ENCODE results near the gene ZC2HC1C. TPM values are rescaled to one million over a fixed set of nuclear protein-coding genes. Genes with fewer than 3 reads are reported as not detected.
"Not testable (repeated sequence)": the region's sequence is repeated elsewhere in the genome, so short reads cannot be mapped to it uniquely, and the experiment has no call there.

The ZC2HC1C gene
- polyA plus RNA-seq, 12 donors = 0.38 to 2.5 (median 1.2) TPM; not detected in 2

DNA sequence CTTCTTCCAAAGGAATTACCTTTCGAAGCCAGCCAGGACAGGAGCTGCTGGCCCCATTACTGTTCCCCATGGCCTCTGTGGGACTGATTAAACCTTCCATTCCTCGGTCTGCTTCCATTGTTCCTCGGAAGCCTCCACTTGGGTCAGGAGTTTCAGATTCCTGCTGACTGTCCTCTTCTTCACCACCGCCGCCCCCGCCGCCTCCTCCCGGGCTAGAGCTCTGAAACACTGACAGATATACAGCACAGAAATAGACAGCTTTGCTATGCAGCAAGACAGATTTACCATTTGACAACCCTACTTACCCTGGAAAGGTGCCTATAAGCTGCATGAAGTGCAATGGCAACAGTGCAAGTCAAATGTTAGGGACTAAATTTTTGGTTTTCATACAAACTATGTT lies 21.8 kb downstream of the ZC2HC1C start:
- no peak for DNase-seq

DNA sequence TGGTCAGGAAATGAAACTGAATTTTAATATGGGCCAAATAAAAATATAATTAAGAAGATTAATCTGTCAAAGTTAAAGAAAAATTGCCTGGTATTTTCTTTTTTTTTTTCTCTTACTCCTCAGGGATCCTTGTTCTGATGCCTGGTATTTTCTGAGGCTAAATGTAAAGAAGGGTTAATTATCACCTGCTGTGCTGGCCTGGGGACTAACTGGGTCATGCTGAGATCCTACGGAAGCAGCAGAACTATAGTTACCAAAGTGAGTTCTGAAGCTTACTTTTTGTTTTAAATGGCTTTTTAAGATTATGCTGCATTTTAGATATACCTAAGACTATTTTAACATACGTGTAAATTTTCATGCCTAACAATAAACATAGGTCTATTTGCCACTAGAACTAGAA lies 23.3 kb downstream of the ZC2HC1C start:
- no peak for DNase-seq

DNA sequence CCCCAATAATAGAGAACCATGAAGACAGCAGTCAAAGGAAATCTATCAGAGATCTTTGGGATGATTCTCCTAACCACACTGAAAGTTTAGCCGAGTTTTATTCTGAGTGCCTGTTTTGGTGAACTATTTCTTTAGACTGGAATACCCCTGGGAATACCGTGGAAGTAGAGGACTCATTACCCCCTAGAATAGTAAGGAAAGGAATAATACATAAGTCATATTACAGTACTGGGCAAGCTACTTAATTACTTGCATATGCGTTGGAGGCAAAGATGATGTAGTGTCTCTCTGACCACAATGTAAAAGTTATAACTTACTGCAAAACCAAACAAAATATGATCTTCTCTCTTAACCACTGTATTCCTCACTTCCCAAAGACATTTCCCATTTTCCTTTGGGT lies 25.5 kb downstream of the ZC2HC1C start:
- no peak for DNase-seq

DNA sequence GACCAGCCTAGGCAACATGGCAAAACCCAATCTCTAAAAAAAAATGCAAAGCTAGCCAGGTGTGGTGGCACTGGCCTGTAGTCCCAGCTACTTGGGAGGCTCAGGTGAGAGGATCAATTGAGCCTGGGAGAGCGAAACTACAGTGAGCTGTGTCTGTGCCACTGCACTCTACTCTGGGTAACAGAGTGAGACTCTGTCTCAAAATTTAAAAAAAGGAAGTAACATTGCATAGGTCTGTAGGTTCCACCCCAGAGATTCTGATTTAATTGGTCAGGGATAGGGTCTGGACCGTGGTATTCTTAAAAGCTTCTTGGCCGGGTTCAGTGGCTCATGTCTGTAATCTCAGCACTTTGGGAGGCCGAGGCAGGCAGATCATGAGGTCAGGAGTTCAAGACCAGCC lies 26.2 kb downstream of the ZC2HC1C start:
- no peak for DNase-seq

DNA sequence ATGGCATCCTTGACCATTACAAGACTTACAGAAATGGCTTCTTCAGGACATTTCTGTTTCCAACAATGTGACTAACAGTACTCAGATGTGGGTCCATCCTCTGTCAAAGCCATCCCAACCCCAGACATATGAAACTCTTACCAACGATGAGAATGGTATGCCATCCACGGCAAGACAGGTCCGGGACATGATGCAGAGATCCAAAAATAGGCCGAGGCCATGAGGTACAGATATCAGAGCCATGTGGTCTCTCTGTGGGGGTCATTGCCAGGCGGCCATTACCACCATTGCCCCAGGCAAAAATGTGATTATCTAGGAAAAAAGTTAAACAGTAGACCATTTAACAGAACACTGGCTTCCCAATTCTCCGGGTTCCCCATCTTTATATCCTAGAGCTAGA lies 27.5 kb downstream of the ZC2HC1C start:
- DNase-seq = no peak

DNA sequence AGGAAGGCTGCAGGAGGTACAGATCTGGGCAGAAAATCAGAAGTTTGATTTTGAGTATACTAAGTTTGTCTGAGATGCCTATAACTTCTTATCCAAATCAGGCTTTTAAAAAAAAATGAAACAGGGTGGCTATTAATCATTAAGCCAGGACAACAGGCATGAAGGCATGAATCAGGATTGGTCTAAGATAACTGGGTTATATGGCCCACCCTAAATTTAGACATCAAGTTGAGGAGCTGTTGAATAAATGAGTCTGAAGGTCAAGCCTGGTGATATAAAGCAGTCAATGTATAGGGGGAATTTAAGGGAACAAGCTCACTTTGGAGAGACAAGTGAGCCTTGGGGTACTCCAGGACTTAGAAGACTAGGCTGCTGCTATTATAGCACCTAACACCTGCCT lies 28.8 kb downstream of the ZC2HC1C start:
- no peak for DNase-seq

DNA sequence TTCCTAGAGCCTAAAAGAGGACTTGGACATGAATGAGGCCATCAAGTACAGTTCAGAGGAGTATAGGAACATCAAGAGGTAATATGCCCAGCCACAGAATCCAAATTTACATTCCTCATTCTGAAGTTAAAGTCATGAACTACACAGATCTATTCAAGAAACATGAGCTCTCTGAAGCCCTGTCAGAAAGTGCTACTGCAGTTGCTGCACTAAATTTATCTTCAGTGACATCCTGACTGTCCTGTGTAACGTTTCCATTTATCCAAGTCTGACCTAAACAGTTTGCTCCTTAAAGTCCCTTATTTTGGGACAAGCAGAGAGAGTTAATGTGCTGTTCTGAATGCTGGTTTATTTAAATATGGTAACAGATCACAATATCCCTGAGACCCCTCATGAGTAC lies 29.2 kb downstream of the ZC2HC1C start:
- no peak for DNase-seq

DNA sequence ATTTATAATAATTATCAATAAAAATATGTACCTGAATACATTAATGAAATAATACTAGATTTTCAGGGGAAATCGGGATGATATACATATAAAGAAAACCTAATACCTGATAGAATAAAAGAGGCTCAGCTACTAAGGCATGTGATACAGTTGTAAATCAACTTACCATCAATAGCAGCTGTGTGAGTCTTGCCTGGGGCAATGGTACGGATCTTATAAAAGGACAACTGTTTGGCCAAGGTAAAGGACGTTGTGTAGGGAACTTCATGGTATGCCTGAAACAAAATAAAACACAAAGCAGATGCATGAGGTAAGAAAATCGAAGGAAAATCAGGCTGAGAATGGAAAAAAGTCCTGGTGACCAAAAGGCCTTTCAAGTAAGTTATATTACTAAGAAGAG lies 32.0 kb downstream of the ZC2HC1C start:
- no peak for DNase-seq

DNA sequence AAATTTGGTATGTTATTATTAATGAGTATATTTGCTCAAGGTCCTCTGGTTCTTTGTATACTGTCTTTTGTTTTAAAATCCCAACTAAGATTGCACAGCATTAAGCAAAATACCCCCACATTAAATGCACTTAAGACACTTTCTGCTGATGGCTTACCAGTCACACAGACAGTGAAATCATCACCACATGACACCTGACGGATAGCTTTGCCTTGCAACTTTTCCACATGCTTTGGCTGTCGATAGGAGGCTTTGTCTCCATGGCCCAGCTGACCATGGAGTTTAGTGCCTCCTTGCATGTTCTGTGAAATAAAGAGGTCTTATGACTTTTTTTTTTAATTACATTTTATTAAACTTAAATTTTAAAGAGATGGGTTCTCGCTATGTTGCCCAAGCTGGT lies 37.7 kb downstream of the ZC2HC1C start:
- DNase-seq = no peak

DNA sequence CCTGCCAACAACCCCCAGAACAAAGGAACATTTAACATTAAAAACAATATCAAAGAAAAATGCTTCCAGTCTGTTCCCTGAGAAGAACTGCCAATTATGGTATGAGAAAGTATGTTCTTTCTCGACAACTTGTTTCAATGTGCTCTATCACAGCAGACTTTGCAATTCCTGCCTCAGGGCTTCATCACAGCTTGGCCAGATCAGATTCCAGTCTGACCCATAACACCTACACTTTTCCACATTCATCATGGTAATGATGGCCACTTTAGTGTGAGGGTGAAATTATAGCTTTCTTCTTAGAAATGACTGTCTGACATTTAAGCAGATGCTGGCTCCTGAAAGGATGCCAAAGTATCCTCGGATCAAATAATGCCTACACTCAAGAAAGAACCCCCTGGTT lies 40.4 kb downstream of the ZC2HC1C start:
- DNase-seq = no peak

DNA sequence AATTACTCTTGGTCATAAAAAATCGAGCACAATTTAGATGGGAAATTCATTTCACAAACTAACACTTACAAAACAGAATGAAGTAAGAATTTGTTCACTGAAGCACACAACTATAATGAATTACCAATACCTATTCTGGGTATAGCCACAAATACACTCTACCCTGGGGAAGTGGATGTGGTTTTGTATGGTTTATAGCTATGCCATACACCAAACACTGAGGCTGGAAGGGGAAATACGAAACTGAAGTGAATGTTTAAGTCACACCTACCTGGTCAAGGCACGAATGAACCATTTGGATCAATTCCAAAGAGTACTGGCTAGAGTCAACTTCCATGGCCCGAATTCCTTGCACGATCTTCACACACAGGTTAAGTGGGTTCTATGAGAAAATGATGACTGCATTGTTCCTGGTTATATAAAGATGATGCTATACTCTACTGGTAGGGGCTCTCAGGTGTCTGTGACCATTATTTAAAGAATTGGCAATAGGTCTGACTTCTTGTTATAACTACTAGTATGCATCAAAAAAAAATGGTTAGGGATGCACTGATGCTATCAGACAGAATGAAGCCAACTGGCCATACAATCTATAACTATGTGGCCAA lies 44.6 kb downstream of the ZC2HC1C start:
- no peak for DNase-seq

DNA sequence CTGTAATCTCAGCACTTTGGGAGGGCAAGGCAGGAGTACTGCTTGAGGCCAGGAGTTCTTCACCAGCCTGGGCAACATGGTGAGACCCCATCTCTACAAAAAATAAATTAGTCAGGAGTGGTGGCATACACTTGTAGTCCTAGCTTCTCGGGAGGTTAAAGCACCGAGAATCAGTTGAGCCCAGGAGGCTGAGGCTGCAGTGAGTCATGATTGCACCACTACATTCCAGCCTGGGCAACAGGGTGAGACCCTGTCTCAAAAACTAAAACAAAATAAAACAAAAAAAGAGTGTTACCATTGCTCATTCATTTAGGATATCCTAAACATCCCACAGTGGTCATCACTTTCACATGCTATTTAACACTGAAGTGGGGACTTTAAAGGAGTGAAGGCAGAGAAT lies 49.6 kb downstream of the ZC2HC1C start:
- DNase-seq = no peak

DNA sequence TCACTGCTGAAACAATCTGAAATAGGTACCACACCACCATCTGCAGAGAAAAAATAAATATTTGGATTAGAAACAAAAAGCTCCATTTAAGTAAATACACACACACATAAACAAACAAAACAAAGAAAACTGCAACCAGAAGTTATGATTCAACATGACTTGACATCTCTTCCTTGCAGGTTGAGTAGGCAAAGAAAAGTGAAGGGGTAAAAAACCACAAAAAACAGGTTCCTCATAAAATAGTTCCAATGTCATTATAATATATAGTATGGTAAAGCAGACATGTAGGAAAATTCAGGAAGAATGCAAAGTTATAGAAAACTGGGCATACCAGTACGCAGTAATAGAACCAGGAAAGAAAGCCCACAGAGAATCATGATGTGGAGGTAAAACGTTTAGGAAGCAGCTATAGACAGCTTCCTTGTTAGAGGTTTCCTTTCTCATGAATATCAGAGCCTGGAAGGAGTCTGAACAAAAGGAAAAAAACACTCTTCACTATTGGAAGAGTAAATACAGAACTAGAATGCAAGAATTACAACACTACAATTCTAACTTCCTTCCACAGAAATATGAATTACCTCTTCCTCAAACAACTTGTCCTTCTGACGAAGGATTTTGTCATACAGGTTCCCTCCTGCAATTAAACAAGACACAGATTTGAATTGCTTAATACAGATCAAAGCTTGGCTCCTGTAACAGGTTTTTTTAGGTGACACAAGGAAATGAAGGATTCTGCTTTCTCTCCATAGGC lies 51.3 kb downstream of the ZC2HC1C start:
- no peak for DNase-seq

DNA sequence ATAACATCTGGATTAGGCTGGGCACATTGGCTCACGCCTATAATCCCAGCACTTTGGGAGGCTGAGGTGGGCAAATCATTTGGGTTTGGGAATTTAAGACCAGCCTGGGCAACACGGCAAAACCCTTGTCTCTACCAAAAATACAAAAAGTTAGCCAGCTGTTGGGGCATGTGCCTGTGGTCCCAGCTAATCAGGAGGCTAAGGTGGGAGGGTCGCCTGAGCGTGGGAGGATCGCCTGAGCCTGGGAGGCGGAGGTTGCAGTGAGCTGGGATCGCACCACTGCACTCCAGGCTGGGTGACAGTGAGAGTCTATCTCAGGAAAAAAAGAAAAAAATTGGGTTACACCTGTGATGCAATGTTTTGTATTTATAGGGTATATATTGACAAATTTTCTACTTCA lies 52.1 kb downstream of the ZC2HC1C start:
- no peak for DNase-seq

DNA sequence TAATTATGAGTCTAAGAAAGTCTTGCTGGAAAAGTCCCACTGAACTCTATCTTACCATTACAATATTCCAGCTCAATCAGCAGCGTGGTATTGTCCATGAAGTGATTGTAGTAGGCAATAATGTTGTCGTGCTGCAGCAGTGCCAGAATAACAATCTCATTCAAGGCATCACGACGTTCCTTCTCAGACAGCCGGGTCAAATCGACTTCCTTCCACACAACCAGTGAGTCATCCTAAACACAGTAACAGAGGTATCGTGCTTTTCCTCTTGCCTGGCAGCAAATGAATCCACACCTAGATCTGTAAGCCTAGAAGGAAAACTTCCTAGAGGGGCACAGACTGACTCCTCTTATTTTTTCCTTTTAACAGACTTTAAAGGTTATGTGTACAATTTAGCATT lies 54.5 kb downstream of the ZC2HC1C start:
- DNase-seq = no peak

DNA sequence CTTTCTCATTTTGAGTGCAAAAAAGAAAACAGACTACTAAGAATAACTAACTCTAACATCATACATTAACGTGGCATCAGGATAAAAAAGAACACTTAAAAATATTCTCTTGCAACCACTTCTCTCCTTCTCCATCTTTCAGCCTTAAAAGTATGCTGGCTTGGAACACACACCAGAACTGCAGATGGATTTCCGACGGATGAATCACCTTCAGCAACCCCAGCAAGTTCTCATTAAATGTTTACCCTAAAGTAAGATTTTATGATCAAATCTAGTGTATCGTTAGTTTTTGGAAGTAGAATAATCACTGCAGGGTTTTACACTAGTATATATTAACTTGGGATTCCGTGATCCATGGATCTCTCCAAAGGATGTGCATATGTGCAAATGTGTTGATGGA lies 56.2 kb downstream of the ZC2HC1C start:
- no peak for DNase-seq

DNA sequence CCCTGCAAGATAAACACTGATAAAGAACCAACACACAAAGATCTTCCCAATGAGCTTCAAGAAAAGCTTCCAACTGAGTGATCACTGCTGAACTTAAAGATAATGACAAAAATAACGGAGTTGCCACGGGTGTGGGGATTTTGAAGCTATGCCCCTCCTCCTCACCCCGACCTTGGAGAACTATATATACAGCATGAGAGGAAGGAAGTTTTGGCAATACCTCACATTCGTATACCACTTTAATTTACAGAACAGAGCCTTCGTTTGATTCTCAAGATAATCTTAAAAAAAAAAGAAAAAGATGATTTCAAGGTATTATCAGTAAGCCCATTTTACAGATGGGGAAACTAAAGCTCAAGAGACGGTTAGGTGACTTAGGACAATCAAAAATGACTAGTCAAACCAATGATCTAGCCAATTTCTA lies 56.7 kb downstream of the ZC2HC1C start:
- DNase-seq = no peak

DNA sequence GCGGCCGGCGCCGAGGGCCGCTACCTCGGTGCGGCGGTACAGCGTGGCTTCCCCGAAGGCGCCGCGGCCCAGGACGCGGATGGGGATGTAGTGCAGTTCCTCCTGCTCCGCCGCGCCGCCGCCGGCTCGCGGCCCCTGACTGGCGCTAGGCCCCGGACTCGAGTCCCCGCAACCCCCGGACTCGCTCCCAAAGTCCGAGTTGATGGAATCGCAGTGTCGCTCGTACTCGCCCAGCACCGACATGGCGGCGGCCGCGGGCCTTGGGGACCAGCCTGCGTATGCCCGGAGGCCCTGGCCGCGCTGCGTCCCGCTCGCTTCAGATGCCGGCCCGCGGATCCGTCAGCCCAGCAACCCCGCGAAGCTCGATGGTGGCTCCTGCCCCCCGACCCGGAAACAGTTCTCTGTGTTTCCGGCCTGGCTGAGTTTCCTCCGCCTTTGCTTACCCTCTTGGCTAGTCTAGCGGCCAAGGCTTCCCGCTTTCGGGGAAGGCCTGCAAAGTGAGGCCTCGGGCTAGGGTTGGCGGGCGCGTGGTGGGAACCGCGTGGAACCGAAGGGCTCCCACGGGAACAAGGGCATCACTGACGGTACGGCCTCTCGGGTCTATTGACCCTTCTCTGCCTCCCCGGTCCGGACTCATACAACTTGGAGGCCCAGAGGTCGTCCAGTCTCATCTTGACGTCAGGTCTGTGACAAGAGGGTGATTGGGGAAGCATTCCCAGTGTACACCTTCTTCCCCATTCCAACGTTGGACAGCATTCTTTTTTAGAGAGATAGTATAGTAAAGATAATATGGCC lies 57.4 kb downstream of the ZC2HC1C start, which contains the start of gene NEK9:
Gene NEK9, minus strand, starts transcription at position 370 of the 795 bp plus-strand sequence. Its CDS starts 127 bp downstream, at position 243.
- peak; percentile 94 for DNase-seq

DNA sequence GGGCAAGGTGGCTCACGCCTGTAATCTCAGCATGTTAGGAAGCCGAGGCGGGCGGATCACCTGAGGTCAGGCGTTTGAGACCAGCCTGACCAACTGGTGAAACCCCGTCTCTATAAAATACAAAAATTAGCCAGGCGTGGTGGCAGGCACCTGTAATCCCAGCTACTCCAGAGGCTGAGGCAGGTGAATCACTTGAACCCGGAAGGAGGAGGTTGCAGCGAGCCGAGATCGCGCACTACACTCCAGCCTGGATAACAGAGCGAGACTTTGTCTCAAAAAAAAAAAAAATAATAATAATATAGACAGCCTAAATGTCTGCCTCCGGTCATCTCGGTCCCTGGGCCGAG lies 58.0 kb downstream of the ZC2HC1C start:
- not testable (repeated sequence) for DNase-seq

DNA sequence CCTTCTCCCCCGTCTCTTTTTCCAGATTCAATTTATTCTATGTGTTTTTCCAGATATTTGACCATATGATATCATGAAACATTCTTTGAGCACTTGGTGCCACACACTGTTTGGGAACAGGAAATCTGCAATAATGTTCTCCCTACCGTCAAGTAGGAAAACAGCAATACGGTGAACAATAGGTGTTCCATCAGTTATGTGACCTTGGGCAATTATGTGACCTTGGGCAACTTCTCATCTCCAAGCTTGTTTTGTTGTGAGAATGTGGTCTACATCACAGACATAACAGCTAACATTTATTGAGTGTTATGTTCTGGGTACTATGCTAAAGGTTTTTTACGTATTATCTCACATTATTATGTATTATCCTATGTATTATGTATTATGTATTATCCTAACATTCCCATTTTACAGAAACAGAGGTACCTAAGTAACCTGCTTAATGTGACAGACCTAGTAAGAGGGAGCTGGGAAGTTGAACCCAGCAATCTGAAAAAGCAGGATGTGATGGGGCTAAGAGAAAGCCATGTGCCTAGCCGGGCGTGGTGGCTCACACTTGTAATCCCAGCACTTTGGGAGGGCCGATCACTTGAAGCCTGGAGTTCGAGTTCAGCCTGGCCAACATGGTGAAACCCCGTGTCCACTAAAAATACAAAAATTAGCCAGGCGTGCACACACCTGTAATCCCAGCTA lies 58.6 kb downstream of the ZC2HC1C start:
- no peak for DNase-seq

DNA sequence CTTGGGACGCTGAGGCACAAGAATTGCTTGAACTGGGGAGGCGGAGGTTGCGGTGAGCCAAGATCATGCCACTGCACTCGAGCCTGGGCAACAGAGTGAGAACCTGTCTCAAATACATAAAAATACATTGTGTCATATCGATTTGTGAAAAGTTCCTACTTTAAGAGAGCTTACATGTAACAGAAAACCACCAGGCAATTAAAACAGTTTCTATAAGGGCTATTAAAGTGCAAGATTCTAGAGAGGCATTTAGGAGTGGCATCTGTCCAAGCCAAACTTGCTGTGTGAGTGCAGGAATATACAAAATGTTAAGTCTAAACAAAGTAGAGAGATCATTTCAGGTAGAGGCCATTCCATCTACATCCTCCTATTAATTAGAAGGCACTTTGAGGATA lies 59.2 kb downstream of the ZC2HC1C start:
- no peak for DNase-seq
